Subcutaneous abdominal adipose tissue (tissue), 5 donors: ENCODE measurements around the gene U2AF2.

Experiments used
- H3K27ac ChIP-seq: one replicate; pipeline ENCODE4 v1.7.0; 2013; ENCODE audit warnings: low read depth, mild to moderate bottlenecking, inconsistent platforms, low read length, moderate library complexity
- H3K27me3 ChIP-seq, 5 donors: one replicate each; pipeline ENCODE4 v1.7.0; 2013; ENCODE audit warnings: low read length in 5 of 5, inconsistent platforms in 1 of 5; ENCODE audit not compliant: control insufficient read depth in 5 of 5, insufficient read depth in 4 of 5
- H3K36me3 ChIP-seq, 5 donors: one replicate each; pipeline ENCODE4 v1.7.0; 2013; ENCODE audit warnings: low read length in 5 of 5; ENCODE audit not compliant: control insufficient read depth in 5 of 5, insufficient read depth in 5 of 5
- H3K4me1 ChIP-seq, 5 donors: one replicate each; pipeline ENCODE4 v1.7.0; 2013; ENCODE audit warnings: low read length in 5 of 5, mild to moderate bottlenecking in 3 of 5, moderate library complexity in 1 of 5; ENCODE audit not compliant: control insufficient read depth in 5 of 5, insufficient read depth in 5 of 5
- H3K4me3 ChIP-seq, 5 donors: one replicate each; pipeline ENCODE4 v1.7.0; 2013; ENCODE audit warnings: low read length in 5 of 5, low read depth in 1 of 5
- H3K9ac ChIP-seq, 5 donors: one replicate each; pipeline ENCODE4 v1.7.0; 2013; ENCODE audit warnings: low read length in 5 of 5, mild to moderate bottlenecking in 4 of 5, moderate library complexity in 3 of 5
- H3K9me3 ChIP-seq, 5 donors: one replicate each; pipeline ENCODE4 v1.7.0; 2013; ENCODE audit warnings: low read length in 5 of 5; ENCODE audit not compliant: control insufficient read depth in 5 of 5
- donor health status: healthy.
- donor health status: healthy.
- donor health status: healthy.
- donor health status: healthy.
- donor health status: healthy.

U2AF2 gene

DNA sequence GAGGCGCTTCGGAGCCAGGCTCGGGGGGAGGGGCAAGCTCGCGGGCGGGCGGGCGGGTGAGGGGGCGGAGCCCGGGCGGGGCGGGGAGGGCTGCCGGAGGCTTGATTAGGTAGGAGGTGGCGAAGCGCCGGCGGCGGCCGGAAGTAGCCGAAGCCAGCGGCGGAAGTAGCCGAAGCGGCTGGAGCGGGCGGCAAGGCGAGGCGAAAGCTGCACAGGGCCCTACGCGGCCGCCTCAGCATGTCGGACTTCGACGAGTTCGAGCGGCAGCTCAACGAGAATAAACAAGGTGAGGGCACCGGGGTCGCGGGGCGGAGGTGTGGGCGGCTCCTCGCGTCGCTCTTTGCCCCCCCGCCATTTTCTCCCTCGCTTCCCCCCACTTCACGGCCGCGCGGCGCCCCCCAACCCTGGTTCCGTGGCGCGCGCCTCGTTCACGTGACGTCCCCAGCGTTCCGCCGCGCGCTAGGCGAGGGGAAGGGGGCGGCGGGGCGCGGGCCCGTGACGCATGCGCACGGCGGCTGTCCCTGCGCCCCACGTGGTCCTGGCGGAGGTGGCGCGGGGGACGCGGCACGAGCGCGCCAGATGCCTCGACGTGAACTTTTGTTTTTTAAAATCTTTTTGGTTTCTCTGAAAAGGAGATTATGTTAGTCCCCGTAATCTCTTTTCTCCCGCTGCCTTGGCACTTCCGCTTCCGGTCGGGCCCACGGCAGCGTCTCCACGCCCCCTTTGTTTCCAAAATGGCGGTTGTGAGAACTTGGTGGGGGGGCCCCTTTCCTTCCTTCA lies at the start of gene U2AF2:
Gene U2AF2 (plus strand): TSS at position 168 of the 780 bp plus-strand sequence. CDS start 70 bp downstream, at position 238.
- H3K9me3 ChIP-seq, result no peaks in the 10 kb centered on the region
- H3K27ac ChIP-seq, result peak within 1 kb of the TSS; percentile 94
- peak within 1 kb of the TSS; percentile 89 to 100 (median 97) for H3K9ac ChIP-seq
- H3K4me1 ChIP-seq, result peaks cover 23 to 55% (median 43%) of the 10 kb centered on the region in 5 donors
- no peaks in the 10 kb centered on the region for H3K27me3 ChIP-seq
- H3K36me3 ChIP-seq, result peaks cover 0 to 22% (median 14%) of the 10 kb centered on the region in 5 donors
- H3K4me3 ChIP-seq, result peak within 1 kb of the TSS; percentile 86 to 97 (median 91)

DNA sequence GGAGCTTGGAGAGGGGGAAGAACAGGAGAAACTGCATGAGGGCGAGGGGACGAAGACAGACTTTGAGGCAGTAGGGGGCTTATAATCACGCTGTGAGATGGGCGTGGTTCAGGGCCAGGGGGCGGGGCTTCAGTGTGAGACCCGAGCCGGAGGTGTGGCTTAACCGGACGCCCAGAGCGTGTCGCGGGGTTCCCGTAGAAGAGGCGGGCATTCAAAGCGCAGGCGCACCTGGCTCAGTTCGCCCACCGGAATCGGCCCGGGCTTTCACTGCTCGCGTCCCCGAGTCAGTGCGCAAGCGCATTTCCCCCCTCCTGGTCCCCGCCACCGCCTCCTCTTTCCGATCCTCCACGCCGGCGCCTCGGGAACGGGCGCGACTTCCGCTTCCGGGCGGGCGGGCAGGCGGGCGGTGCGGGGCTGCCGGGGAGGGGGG lies 49.6 kb upstream of the U2AF2 start:
- Histone ChIP-seq H3K9me3 (peaks cover 0 to 4% (median 0%) of the 10 kb centered on the region in 5 donors), H3K27me3 (no peaks in the 10 kb centered on the region), H3K27ac (peak overlapping the region; percentile 88), H3K4me3 (peak overlapping the region; percentile 64 to 92 (median 86)), H3K4me1 (peaks cover 3 to 35% (median 31%) of the 10 kb centered on the region in 5 donors), H3K9ac (peak overlapping the region in 3 of 5 donors; percentile 68 to 97 (median 69)), H3K36me3 (peaks cover 0 to 25% (median 9%) of the 10 kb centered on the region in 5 donors)

DNA sequence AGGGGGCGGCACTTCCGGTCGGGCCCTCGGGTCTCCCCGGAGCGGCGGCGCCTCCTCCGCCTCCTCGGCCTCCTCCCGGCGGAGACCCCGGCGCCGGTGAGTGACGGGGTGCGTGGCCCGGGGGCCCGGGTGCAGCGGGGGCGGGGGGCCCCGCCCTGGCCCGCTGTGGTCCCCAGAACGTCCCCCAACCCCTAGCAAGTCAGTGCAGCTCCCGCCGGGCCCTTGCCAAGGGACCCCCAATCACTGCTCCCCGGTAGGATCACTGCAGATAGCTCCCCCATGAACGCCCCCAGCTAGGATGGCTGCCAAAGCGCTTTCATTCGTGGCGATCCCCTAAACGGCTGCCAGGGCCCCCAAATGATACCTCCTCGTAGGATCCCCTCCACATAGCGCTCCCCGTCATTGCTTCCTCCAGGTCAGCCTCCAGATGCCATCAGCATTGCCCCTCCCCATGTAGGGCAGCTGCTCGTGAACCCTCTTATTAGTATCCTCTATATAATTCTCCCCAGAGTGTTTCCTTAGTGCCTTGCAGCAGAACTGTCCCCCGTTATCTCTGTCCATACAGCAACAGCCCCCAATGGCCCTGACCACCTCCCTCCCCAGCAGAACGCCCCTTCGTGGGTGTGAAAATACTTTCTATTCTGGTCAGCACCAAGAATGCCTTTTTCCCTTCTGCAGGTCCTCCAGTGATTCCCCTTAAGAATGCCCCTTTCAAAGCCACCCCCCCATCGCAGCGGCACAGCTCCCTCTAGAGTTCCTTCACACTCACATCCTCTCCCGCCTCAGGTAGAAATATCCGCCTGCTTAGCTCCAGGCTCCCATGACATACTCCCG lies 49.0 kb upstream of the U2AF2 start, which contains the start of gene ZNF865:
Gene ZNF865 (plus strand): TSS at position 11 of the 834 bp plus-strand sequence. CDS start 7,972 bp downstream, outside the sequence.
- Histone ChIP-seq H3K4me1 (peaks cover 3 to 31% (median 28%) of the 10 kb centered on the region in 5 donors), H3K9ac (peak within 1 kb of the TSS; percentile 63 to 97 (median 92)), H3K9me3 (peaks cover 0 to 4% (median 0%) of the 10 kb centered on the region in 5 donors), H3K27me3 (no peaks in the 10 kb centered on the region), H3K36me3 (peaks cover 0 to 29% (median 13%) of the 10 kb centered on the region in 5 donors), H3K27ac (peak within 1 kb of the TSS; percentile 88), H3K4me3 (peak within 1 kb of the TSS; percentile 86 to 99 (median 90))

GRCh38 chr19:55606471-55606787 lies 48.4 kb upstream of the U2AF2 start:
- peaks cover 0 to 4% (median 0%) of the 10 kb centered on the region in 5 donors for H3K9me3 ChIP-seq
- H3K27me3 ChIP-seq, result no peaks in the 10 kb centered on the region
- peak overlapping the region; percentile 42 to 96 (median 87) for H3K9ac ChIP-seq
- peak overlapping the region; percentile 86 to 99 (median 90) for H3K4me3 ChIP-seq
- H3K36me3 ChIP-seq, result peaks cover 0 to 29% (median 13%) of the 10 kb centered on the region in 5 donors
- H3K4me1 ChIP-seq, result peaks cover 3 to 27% (median 23%) of the 10 kb centered on the region in 5 donors
- peak overlapping the region; percentile 88 for H3K27ac ChIP-seq

GRCh38 chr19:55606817-55607216 lies 48.0 kb upstream of the U2AF2 start:
- H3K9ac ChIP-seq, result peak overlapping the region in 3 of 5 donors; percentile 42 to 92 (median 45)
- H3K27me3 ChIP-seq, result no peaks in the 10 kb centered on the region
- H3K27ac ChIP-seq, result no peak overlapping the region

GRCh38 chr19:55609326-55609725 lies 45.5 kb upstream of the U2AF2 start:
- Histone ChIP-seq H3K36me3 (peaks cover 0 to 25% (median 12%) of the 10 kb centered on the region in 5 donors), H3K27me3 (no peaks in the 10 kb centered on the region), H3K9me3 (peaks cover 0 to 4% (median 0%) of the 10 kb centered on the region in 5 donors), H3K9ac (no peak overlapping the region), H3K4me3 (no peak overlapping the region), H3K4me1 (peaks cover 3 to 37% (median 28%) of the 10 kb centered on the region in 5 donors), H3K27ac (no peak overlapping the region)

More at GRCh38 chr19:55606817-55607216, 48.0 kb upstream of the U2AF2 start:
- peaks cover 0 to 4% (median 0%) of the 10 kb centered on the region in 5 donors for H3K9me3 ChIP-seq
- peak overlapping the region in 3 of 5 donors; percentile 90 to 99 (median 90) for H3K4me3 ChIP-seq
- H3K36me3 ChIP-seq, result peaks cover 0 to 29% (median 13%) of the 10 kb centered on the region in 5 donors
- H3K4me1 ChIP-seq, result peaks cover 3 to 28% (median 24%) of the 10 kb centered on the region in 5 donors

- Histone ChIP-seq H3K9me3 (peaks cover 0 to 4% (median 0%) of the 10 kb centered on the region in 5 donors), H3K4me1 (peaks cover 1 to 24% (median 14%) of the 10 kb centered on the region in 5 donors), H3K27ac (no peak overlapping the region), H3K36me3 (peaks cover 0 to 45% (median 27%) of the 10 kb centered on the region in 5 donors), H3K4me3 (no peak overlapping the region), H3K27me3 (no peaks in the 10 kb centered on the region), H3K9ac (peak overlapping the region in 1 of 5 donors; percentile 41)
These were observed 43.4 kb upstream of the U2AF2 start for GRCh38 chr19:55611300-55611982.

DNA sequence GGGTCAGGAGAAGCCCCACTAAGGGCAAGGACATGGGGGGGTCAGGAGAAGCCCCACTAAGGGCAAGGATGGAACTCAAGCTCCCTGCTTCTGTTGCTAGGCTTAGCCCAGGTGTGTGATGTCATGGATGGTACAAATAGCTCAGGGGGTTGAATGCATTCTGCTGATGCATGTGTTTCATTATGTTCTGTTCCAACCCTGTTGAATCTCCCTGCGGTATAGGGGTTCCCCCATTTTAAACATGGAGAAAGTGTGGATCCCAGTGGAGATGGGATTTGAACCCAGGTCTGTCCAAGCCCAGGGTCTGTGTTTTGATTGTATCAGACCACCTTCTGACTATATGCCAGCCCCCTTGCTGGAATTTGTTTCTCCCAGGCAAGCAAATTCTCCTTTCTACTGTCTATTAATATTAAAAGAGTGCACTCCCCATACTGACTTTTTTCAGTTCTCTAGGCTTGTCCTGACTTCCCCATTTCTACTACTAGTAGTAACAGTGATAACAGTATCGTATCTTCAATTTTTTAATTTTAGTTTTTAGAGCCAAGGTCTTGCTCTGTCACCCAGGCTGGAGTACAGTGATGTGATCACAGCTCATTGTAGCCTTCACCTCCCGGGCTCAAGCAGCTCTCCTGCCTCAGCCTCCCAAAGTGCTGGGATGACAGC lies 42.7 kb upstream of the U2AF2 start:
- peak overlapping the region in 1 of 5 donors; percentile 24 for H3K9ac ChIP-seq
- no peaks in the 10 kb centered on the region for H3K27me3 ChIP-seq
- peaks cover 0 to 17% (median 8%) of the 10 kb centered on the region in 5 donors for H3K4me1 ChIP-seq
- H3K4me3 ChIP-seq, result no peak overlapping the region
- H3K36me3 ChIP-seq, result peaks cover 0 to 46% (median 32%) of the 10 kb centered on the region in 5 donors
- no peak overlapping the region for H3K27ac ChIP-seq
- peaks cover 0 to 4% (median 0%) of the 10 kb centered on the region in 5 donors for H3K9me3 ChIP-seq

DNA sequence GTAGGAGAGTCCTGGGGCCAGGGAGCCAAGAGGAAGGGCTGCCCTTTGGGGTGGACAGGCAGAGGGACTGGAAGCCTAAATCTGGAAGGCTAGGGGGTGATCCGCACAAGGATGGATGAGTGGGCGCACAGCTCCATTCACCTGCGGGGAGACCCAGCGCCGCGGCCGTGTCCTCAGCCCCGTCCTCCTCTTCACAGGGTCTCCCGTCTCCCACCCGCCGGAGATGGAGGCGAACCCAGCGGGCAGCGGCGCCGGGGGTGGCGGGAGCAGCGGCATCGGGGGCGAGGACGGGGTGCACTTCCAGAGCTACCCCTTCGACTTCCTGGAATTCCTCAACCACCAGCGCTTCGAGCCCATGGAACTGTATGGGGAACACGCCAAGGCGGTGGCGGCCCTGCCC lies 41.4 kb upstream of the U2AF2 start:
- Histone ChIP-seq H3K9ac (no peak overlapping the region), H3K36me3 (peaks cover 0 to 54% (median 39%) of the 10 kb centered on the region in 5 donors), H3K9me3 (peaks cover 0 to 4% (median 0%) of the 10 kb centered on the region in 5 donors), H3K27ac (no peak overlapping the region), H3K4me3 (no peak overlapping the region), H3K4me1 (peaks cover 0 to 20% (median 7%) of the 10 kb centered on the region in 5 donors), H3K27me3 (no peaks in the 10 kb centered on the region)
